SKM-1 (cell line): ENCODE results near the gene GH1.

Source experiments
- DNase-seq: peaks from one replicate; lab custom pipeline; 2025; ENCODE audit not compliant: unreplicated experiment; lab: John Stamatoyannopoulos, UW

Gene GH1

GRCh38 chr17:63945784-63946439 lies 27.3 kb upstream of the GH1 start:
- no peak for DNase-seq

GRCh38 chr17:63944736-63945499 lies 26.3 kb upstream of the GH1 start:
- DNase-seq, result no peak

GRCh38 chr17:63943745-63944144 lies 25.1 kb upstream of the GH1 start:
- no peak for DNase-seq

DNA sequence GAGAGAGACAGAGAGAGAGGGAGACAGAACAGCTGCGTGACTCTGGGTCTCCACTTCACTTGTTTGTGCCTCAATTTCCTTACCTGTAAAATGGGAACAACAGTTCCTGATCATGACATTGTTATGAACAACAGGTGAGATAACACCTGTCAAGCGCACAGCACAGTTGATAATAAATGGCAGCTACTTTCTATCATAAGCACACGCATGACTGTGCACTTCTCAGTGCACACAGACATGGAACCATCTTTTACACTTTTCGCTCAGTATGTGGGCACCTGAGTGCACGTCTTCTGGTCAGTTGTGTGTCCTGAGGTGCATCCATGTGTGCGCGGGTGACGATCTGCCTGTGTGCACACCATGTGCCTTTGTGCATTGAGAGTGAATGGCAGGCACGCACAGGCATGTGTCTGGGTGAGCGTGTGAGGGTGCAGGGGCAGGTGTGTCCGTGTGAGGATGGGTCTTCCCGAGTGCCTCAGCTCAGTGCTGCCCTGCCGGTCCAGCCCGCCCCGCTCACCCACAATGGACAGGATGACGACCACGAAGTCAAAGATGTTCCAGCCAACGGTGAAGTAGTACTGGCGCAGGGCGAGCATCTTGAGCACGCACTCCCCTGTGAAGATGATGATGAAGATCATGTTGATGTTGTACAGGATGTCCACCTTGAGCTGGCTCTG lies 23.8 kb upstream of the GH1 start:
- no peak for DNase-seq

DNA sequence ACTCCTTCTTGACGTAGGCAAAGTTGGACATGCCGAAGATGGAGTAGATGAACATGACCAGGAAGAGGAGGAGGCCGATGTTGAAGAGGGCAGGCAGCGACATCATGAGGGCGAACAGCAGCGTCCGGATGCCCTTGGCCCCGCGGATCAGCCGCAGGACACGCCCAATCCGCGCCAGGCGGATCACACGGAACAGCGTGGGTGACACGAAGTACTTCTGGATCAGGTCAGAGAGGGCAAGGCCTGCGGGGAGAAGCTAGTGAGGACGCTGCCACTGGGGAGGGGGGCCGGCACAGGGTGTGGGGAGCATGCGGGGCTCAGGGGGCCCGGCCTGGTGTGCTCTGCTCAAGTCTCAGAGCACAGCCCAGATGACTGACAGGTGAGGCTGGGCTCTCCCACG lies 23.1 kb upstream of the GH1 start:
- no peak for DNase-seq

GRCh38 chr17:63941162-63941561 lies 22.5 kb upstream of the GH1 start:
- DNase-seq, result no peak

GRCh38 chr17:63940584-63940983 lies 21.9 kb upstream of the GH1 start:
- DNase-seq, result no peak

GRCh38 chr17:63939884-63940283 lies 21.2 kb upstream of the GH1 start:
- DNase-seq, result no peak

DNA sequence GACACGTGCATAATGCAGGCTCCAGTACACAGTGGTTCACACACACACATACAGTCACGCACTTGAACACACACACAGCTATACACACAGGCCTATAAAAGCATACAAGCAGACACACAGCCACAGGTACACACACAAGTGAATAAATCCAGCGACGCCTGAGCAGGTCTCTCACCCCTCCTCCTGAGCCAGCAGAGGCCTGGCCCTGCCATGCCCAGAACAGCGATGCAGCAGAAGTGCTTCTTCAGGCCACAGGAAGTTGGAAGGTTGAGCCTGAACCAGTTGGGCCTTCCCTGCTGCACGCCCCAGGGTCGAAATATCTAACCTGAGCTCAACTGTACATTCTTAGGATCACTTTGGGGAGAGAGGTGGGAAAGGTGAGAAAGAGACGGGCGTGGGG lies 20.8 kb upstream of the GH1 start:
- DNase-seq, result no peak

- no peak for DNase-seq
Observed at GRCh38 chr17:63937920-63938319, 19.3 kb upstream of the GH1 start.

DNA sequence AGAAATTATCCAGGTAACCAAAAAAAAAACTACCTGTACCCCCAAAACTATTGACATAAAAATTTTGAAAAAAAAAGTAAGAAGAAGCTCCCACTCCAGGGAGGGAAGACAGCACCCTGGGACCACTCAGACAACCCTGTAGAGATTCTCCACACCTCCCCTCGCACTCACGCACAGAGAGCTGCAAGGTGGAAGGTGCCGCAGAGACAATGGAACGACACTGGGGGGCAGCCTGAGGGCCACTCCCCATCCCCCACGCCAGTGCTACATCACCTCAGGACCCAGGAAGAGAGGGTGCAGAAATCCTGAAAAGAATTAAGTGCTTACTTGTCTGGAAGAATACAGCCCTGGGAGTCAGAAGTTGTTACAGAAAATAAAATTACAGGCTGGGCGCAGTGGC lies 18.7 kb upstream of the GH1 start:
- no peak for DNase-seq

DNA sequence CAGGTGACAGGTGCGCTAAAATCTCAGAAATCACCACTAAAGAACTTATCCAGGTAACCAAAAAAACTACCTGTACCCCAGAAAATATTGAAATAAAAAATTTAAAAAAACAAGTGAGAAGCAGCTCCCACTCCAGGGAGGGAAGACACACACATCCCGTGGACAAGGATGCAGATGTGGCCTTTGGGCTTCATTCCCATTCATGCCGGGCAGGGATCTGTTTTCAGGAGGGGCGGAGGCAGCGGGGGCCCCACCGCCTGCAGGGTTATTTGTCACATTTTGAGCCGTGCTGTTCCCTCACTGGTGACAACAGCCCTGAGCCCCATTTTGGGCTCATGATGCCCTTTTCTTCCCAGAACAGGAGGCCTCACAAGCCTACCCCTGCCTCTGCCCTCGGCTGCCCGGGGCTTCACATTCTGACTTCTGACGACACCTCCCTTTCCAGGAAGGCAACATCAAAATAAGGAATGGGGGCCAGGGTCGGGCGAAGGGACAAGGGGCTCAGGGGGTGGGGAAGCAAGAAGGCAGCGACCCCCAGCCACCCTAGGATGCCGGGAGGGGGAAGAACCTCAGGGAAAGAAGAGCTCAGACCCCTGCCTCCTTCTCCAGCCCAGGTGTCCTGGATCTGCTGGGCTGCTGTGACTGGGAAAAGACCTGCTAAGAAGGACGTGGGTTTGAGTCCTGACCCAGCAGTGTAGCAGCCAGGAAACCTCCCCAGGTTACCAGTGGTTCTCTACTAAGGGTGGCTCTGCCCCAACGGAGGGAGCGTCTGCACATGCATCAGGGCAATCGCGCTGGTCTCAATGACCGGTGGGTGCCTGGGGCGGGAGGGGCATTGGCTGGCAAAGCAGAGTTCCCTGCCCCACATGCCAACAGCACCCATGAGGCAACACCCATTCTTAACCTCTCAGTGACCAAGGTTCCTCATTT lies 15.8 kb upstream of the GH1 start:
- no peak for DNase-seq

GRCh38 chr17:63933598-63933997 lies 15.0 kb upstream of the GH1 start:
- DNase-seq, result no peak

- no peak for DNase-seq
Observed at GRCh38 chr17:63932721-63933120, 14.1 kb upstream of the GH1 start.

DNA sequence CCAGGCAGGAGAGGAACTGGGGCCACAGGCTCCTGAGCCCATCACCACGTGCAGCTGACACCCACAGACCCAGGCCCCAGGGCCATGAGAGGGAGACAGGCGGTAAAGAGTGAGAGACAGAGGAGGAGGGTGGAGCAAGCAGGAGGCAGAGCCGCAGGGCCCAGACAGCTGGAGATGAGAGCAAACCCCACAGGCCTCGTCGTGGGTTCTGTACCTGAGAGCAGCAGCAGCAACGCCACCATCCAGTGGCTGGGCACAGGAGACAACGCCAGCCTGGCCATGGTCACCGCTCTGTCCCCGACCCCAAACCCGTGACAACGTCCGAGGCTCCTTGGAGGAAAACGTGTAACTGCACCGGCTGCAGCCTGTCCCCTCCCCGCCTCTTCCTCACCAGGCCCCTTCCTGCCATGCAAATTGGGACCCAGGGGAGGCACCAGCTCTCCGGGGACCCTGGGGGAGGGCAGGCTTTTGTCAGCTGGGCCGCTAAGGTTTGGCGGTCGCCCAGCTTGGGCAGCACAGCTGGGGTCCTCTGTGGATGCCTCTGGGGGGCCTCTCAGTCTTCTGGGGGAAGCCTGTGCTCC lies 13.4 kb upstream of the GH1 start, which contains the start of gene CD79B:
Gene CD79B, minus strand, starts transcription at position 351 of the 581 bp plus-strand sequence. Its CDS starts 70 bp downstream, at position 281.
- no peak for DNase-seq

DNA sequence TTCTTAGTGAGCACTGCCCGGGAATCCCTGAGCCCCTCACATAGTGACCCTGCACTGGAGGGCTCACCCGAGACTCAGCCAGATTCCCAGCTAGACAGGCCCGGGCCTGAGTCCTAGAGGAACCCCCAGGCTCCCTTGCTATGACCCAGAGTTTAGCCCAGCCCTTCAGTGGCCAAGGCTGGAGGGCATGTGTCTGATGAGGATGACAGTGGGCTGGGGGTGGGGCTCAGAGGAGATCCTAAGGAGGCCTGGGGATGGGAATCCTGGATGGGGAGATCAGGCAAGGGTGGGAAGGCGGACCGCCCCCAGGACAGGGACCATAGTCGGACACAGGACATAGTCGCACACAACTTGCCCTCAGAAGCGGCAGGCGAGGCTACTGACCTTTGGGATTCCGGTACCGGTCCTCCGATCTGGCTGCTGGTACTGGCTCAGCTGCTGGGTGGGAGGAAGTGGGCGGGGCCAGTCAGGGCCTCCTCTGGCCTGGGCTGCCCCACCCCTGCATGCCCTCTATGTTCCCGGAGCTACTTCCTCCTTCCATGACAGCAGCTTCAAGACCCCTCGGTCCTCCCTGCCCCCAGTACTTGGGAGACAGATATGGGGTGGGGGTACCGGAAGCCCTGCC lies 12.4 kb upstream of the GH1 start:
- DNase-seq, result no peak

GRCh38 chr17:63929860-63930766 lies 11.5 kb upstream of the GH1 start:
- no peak for DNase-seq

GRCh38 chr17:63928966-63929695 lies 10.5 kb upstream of the GH1 start:
- DNase-seq, result no peak
